Choroid plexus epithelial cell (primary cell): Measurements from ENCODE around the gene TMEM92.
A peak's percentile ranks its signal among the peaks of the same experiment; 100 is the strongest.

Source experiments
- DNase-seq: peaks from one replicate; pipeline ENCODE4 v3.0.0-alpha.2; 2010; ENCODE audit warnings: low read depth
- H3K4me3 ChIP-seq: 2 replicates; pipeline ENCODE4 v1.5.1; 2011; ENCODE audit warnings: low read depth, mild to moderate bottlenecking, control low read depth, low read length, moderate library complexity
- CTCF ChIP-seq: conservative IDR thresholded peaks from 2 replicates; pipeline ENCODE4 v1.5.1; 2011; ENCODE audit warnings: low read depth, mild to moderate bottlenecking, control low read depth, inconsistent platforms, low read length, moderate library complexity

TMEM92 gene

GRCh38 chr17:50272246-50272645, 2.0 kb upstream of the TMEM92 start:
- peak overlapping the region; percentile 64 for H3K4me3 ChIP-seq
- no peak for TF ChIP-seq CTCF
- no peak for DNase-seq

- TF ChIP-seq CTCF = peak; percentile 46
- peak overlapping the region; percentile 64 for H3K4me3 ChIP-seq
- DNase-seq = peak; percentile 64
Measured at GRCh38 chr17:50272711-50273653, 1.3 kb upstream of the TMEM92 start.

GRCh38 chr17:50273654-50274040, 619 bp upstream of the TMEM92 start:
- no peak overlapping the region for H3K4me3 ChIP-seq
- no peak for TF ChIP-seq CTCF
- DNase-seq = no peak

DNA sequence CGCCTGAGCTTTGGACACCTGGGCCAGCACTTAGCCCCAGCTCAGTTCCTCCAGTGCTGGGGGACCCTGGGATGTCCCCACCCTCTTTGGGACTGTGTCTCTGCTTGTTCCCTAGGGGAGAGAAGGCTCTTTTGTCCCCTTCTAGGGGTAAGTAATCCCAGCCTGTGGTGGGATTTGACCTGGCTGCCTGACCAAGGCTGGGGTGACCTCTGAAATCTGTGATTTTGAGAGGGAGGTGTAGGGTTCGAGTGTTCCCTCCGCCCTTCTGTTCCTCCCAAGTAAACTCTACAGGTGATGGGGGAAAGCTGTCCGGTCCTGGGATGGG, 593 bp downstream of the TMEM92 start:
- no peak overlapping the region for H3K4me3 ChIP-seq
- DNase-seq = no peak
- TF ChIP-seq CTCF = no peak

GRCh38 chr17:50275279-50275678, 1.0 kb downstream of the TMEM92 start:
- H3K4me3 ChIP-seq = no peak overlapping the region
- no peak for DNase-seq
- TF ChIP-seq CTCF = no peak

DNA sequence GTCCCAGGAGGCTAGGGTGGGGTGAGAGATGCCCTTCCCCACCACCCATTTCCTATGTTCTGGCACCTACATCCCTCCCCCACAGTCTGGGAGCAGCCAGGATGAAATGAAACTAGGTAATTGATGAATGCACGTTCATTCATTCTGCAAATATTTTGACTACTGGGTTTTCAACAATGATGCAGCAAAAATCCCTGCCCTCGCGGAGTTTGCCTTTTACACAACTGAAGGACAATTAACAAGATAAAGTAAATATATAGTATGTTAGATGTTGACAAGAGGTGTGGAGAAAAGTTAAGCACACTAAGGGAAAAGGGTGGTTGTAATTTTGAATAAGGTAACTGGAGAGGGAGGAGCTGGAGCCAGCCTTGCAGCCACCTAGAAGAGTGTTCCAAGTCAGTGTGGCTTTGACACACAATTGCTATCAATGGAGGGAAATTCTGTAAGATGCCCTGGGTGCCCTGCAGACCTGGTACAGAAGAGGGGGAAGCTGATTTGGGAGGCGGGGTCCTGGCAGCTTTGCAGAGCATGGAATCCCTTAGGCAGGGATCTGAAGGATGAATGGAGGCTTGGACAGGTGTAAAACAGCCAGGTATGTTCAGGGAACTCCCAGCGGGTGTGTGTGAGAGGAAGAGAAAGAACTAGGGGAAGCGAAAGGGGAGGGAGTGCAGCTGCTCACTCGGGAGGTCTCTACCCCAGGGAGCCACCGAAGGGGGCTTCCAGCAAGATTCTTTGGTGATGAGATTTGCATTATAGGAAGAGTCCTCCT, 2.5 kb downstream of the TMEM92 start:
- no peak for TF ChIP-seq CTCF
- no peak for DNase-seq
- no peak overlapping the region for H3K4me3 ChIP-seq
